ENCODE data around the gene MYO5A.

GRCh38 chr15:52301265-52301847 lies 227.3 kb downstream of the MYO5A start:
- TF ChIP-seq, protein P1, sequence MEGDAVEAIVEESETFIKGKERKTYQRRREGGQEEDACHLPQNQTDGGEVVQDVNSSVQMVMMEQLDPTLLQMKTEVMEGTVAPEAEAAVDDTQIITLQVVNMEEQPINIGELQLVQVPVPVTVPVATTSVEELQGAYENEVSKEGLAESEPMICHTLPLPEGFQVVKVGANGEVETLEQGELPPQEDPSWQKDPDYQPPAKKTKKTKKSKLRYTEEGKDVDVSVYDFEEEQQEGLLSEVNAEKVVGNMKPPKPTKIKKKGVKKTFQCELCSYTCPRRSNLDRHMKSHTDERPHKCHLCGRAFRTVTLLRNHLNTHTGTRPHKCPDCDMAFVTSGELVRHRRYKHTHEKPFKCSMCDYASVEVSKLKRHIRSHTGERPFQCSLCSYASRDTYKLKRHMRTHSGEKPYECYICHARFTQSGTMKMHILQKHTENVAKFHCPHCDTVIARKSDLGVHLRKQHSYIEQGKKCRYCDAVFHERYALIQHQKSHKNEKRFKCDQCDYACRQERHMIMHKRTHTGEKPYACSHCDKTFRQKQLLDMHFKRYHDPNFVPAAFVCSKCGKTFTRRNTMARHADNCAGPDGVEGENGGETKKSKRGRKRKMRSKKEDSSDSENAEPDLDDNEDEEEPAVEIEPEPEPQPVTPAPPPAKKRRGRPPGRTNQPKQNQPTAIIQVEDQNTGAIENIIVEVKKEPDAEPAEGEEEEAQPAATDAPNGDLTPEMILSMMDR (IDR thresholded peaks at IDR 0.05), result no peak
- TF ChIP-seq POLR2A (IDR thresholded peaks at IDR 0.05), result no peak
